ENCODE data around the gene CDKAL1. TPM values are rescaled to one million over a fixed set of nuclear protein-coding genes. Genes with fewer than 3 reads are reported as not detected.

CDKAL1 gene
- total and polyA plus RNA-seq, 2 of the 8 experiments (the other 6 are each of a cell fraction or from before 2014, with no cell fraction given), result 8.4 to 24.6 TPM

- no peak overlapping the region for H3K4me3 ChIP-seq (ENCODE audit: extremely low read depth in 1 of 4, insufficient read depth in 2 of 4, low read depth in 3 of 4, low read length in 4 of 4)
- no peak overlapping the region for H2BK5ac ChIP-seq (ENCODE audit: low read depth, low read length)
- no peak overlapping the region for H2BK12ac ChIP-seq (ENCODE audit: low read depth, low read length)
- no peaks in the 10 kb centered on the region for H3K27me3 ChIP-seq (replicated peaks in 1 of 4; ENCODE audit: control insufficient read depth in 3 of 4, extremely low read depth in 1 of 4, insufficient read depth in 3 of 4, low read length in 3 of 4)
- H3K79me1 ChIP-seq (ENCODE audit: low read depth, low read length), result no peaks in the 10 kb centered on the region
- H4K5ac ChIP-seq (ENCODE audit: insufficient read length, low read depth, low read length), result no peak overlapping the region
- WGBS, 2 experiments (ENCODE audit: extremely low coverage in 1 of 2, insufficient coverage in 1 of 2, insufficient read length in 1 of 2, insufficient replicate concordance in 2 of 2, low coverage in 1 of 2, low lambda C conversion rate in 2 of 2, missing lambda C conversion rate in 1 of 2), result 83% methylated on average over 6 of the region's 6 CpGs; no CpG with 5 or more reads in 1 of the 2 experiments
- no peak overlapping the region for H2BK20ac ChIP-seq (ENCODE audit: low read length)
- H3K23me2 ChIP-seq (ENCODE audit: low read depth, low read length), result no peaks in the 10 kb centered on the region
- no peak overlapping the region for H3K27ac ChIP-seq (ENCODE audit: low read depth, low read length)
- no peak overlapping the region for H4K8ac ChIP-seq (ENCODE audit: extremely low read depth, insufficient read depth, low read length)
- H3K79me2 ChIP-seq (ENCODE audit: control insufficient read depth in 1 of 2, insufficient read depth in 2 of 2, low read length in 2 of 2), result no peaks in the 10 kb centered on the region
- TF ChIP-seq TAF7 (optimal IDR thresholded peaks at IDR 0.05; ENCODE audit: borderline replicate concordance, low read depth, low read length) (no peak), E2F6 (IDR thresholded peaks at IDR 0.05) (no peak), BACH1 (IDR thresholded peaks at IDR 0.05; ENCODE audit: low read length) (no peak), KDM4A (IDR thresholded peaks at IDR 0.05; ENCODE audit: low read depth, low read length, severe bottlenecking) (no peak), SRF (IDR thresholded peaks at IDR 0.05; ENCODE audit: low read depth, low read length) (no peak)
- H3K4ac ChIP-seq (replicated peaks; ENCODE audit: insufficient read length, low read depth, low read length), result no peak overlapping the region
- POLR2A ChIA-PET (ENCODE audit: partially characterized antibody), result interaction anchor here (0.6 to 1.4 kb wide), 2 partner anchors 11 to 16 kb away, joined by 4 to 5 read pairs; no protein-coding TSS in a partner anchor
- H3K18ac ChIP-seq (ENCODE audit: extremely low read depth, low read length), result no peak overlapping the region
- no peak overlapping the region for H2AFZ ChIP-seq (ENCODE audit: low read length)
- H3K4me2 ChIP-seq (ENCODE audit: insufficient read depth in 1 of 2, low read depth in 2 of 2, low read length in 2 of 2), result no peak overlapping the region
- no peaks in the 10 kb centered on the region for H3K36me3 ChIP-seq (ENCODE audit: control insufficient read depth in 2 of 4, insufficient read depth in 4 of 4, low read length in 3 of 4)
- no peak overlapping the region for H3K9ac ChIP-seq (replicated peaks in 1 of 4; ENCODE audit: extremely low read depth in 1 of 4, low read depth in 3 of 4, low read length in 3 of 4)
- DNase-seq (ENCODE audit: low read depth in 1 of 2, low spot score in 2 of 2), result no peak
- no peak overlapping the region for H2AK5ac ChIP-seq (ENCODE audit: low read depth, low read length)
- no peaks in the 10 kb centered on the region for H3K4me1 ChIP-seq (replicated peaks in 1 of 4; ENCODE audit: control insufficient read depth in 3 of 4, insufficient read depth in 4 of 4, low read length in 3 of 4)
- H3K23ac ChIP-seq (ENCODE audit: insufficient read length), result no peak overlapping the region
- no peak overlapping the region for H4K91ac ChIP-seq (replicated peaks; ENCODE audit: insufficient read length, low read length)
- no peak overlapping the region for H3K14ac ChIP-seq (ENCODE audit: insufficient read length)
- H2BK15ac ChIP-seq (ENCODE audit: low read length), result no peak overlapping the region
- CTCF ChIA-PET (ENCODE audit: partially characterized antibody), result interaction anchor here (1.4 to 2.4 kb wide), 3 partner anchors 8 to 15 kb away, joined by 4 to 12 read pairs (median 4); no protein-coding TSS in a partner anchor
- no peak overlapping the region for H3K56ac ChIP-seq (replicated peaks; ENCODE audit: insufficient read length, low read depth, low read length)
- no peak overlapping the region for H2BK120ac ChIP-seq (replicated peaks; ENCODE audit: low read depth, low read length)
- FAIRE-seq, result no peak
- no peaks in the 10 kb centered on the region for H3K9me3 ChIP-seq (ENCODE audit: insufficient read depth in 2 of 2, low read depth in 1 of 2, low read length in 1 of 2)
- H4K20me1 ChIP-seq (replicated peaks in 1 of 2; ENCODE audit: control insufficient read depth in 1 of 2, insufficient read depth in 2 of 2, low read length in 2 of 2), result peaks cover 0 to 4% of the 10 kb centered on the region in 2 experiments
Measured at GRCh38 chr6:20826378-20826777, 292.1 kb downstream of the CDKAL1 start.

Data from H1 (cell line).